ENCODE data around the gene PRAMEF8. TPM values are rescaled to one million over a fixed set of nuclear protein-coding genes. Genes with fewer than 3 reads are reported as not detected.
"Not testable (repeated sequence)": the region's sequence is repeated elsewhere in the genome, so short reads cannot be mapped to it uniquely, and the experiment has no call there.

Gene PRAMEF8
- polyA plus RNA-seq, 3 donors from 2014 or later, result not detected

- H3K27me3 Mint-ChIP-seq (ENCODE audit: low read depth in 3 of 3); H3K4me1 Mint-ChIP-seq; H3K36me3 Mint-ChIP-seq; H3K4me3 Mint-ChIP-seq; H3K9me3 Mint-ChIP-seq; H3K27ac Mint-ChIP-seq; DNase-seq: not testable (repeated sequence)
Observed at GRCh38 chr1:13243536-13244263, 41.2 kb downstream of the PRAMEF8 start.

GRCh38 chr1:13239633-13240032 is 45.3 kb downstream of the PRAMEF8 start:
- not testable (repeated sequence) for H3K36me3 Mint-ChIP-seq; DNase-seq; H3K9me3 Mint-ChIP-seq; H3K27ac Mint-ChIP-seq; H3K4me3 Mint-ChIP-seq; H3K27me3 Mint-ChIP-seq (ENCODE audit: low read depth in 3 of 3); H3K4me1 Mint-ChIP-seq

- H3K4me1 Mint-ChIP-seq; H3K27ac Mint-ChIP-seq; DNase-seq; H3K9me3 Mint-ChIP-seq; H3K36me3 Mint-ChIP-seq; H3K27me3 Mint-ChIP-seq (ENCODE audit: low read depth in 3 of 3); H3K4me3 Mint-ChIP-seq: not testable (repeated sequence)
Observed at GRCh38 chr1:13237572-13237971, 47.4 kb downstream of the PRAMEF8 start.

- not testable (repeated sequence) for DNase-seq, H3K27ac Mint-ChIP-seq, H3K4me3 Mint-ChIP-seq, H3K36me3 Mint-ChIP-seq, H3K9me3 Mint-ChIP-seq, H3K4me1 Mint-ChIP-seq
- peaks cover 0 to 11% (median 4%) of the 10 kb centered on the region in 3 donors for H3K27me3 Mint-ChIP-seq (ENCODE audit: low read depth in 3 of 3)
Observed at GRCh38 chr1:13234057-13234456, 50.9 kb downstream of the PRAMEF8 start.

- not testable (repeated sequence) for H3K9me3 Mint-ChIP-seq; H3K36me3 Mint-ChIP-seq; H3K27ac Mint-ChIP-seq; H3K4me1 Mint-ChIP-seq; H3K4me3 Mint-ChIP-seq; H3K27me3 Mint-ChIP-seq (ENCODE audit: low read depth in 3 of 3); DNase-seq
Observed at GRCh38 chr1:13232056-13232455, 52.9 kb downstream of the PRAMEF8 start.

Other genes starting within 250 kb of the PRAMEF8 start
- not detected for gene PRAMEF27, start 228.6 kb downstream of the PRAMEF8 start, polyA plus RNA-seq
- not detected for gene HNRNPCL3, start 224.4 kb downstream of the PRAMEF8 start, polyA plus RNA-seq
- not detected for gene PRAMEF25, start 214.4 kb downstream of the PRAMEF8 start, polyA plus RNA-seq
- not detected for gene HNRNPCL2, start 168.3 kb downstream of the PRAMEF8 start, polyA plus RNA-seq
- not detected for gene PRAMEF26, start 129.1 kb downstream of the PRAMEF8 start, polyA plus RNA-seq
- not detected for gene HNRNPCL4, start 119.5 kb downstream of the PRAMEF8 start, polyA plus RNA-seq
- not detected for gene PRAMEF9, start 113.3 kb downstream of the PRAMEF8 start, polyA plus RNA-seq
- gene PRAMEF13, start 83.7 kb downstream of the PRAMEF8 start, polyA plus RNA-seq, result not detected
- gene PRAMEF18, start 59.0 kb downstream of the PRAMEF8 start, polyA plus RNA-seq, result not detected
- not detected for gene PRAMEF5, start 30.9 kb downstream of the PRAMEF8 start, polyA plus RNA-seq
- gene PRAMEF33, start 18.4 kb upstream of the PRAMEF8 start, polyA plus RNA-seq, result not detected
- gene PRAMEF15, start 30.4 kb upstream of the PRAMEF8 start, polyA plus RNA-seq, result not detected
- not detected for gene PRAMEF14, start 62.0 kb upstream of the PRAMEF8 start, polyA plus RNA-seq
- gene PRAMEF19, start 86.8 kb upstream of the PRAMEF8 start, polyA plus RNA-seq, result not detected
- not detected for gene PRAMEF17, start 104.5 kb upstream of the PRAMEF8 start, polyA plus RNA-seq
- gene PRAMEF20, start 125.3 kb upstream of the PRAMEF8 start, polyA plus RNA-seq, result not detected
- not detected for gene LRRC38, start 228.9 kb upstream of the PRAMEF8 start, polyA plus RNA-seq

Data from immature natural killer cell (primary cell).